BLaER1 (cell line): Measurements from ENCODE around the gene OCLN.
"Not testable (repeated sequence)": the region's sequence is repeated elsewhere in the genome, so short reads cannot be mapped to it uniquely, and the experiment has no call there.

Experiments used
- H3K27ac ChIP-seq: shearing (Covaris generic); formaldehyde crosslinking; 2 replicates; pipeline ENCODE4 v1.8.1; 2022
- H3K27me3 ChIP-seq: shearing (Covaris generic); formaldehyde crosslinking; 2 replicates; pipeline ENCODE4 v1.8.1; 2022
- H3K36me3 ChIP-seq: shearing (Covaris generic); formaldehyde crosslinking; 2 replicates; pipeline ENCODE4 v1.8.1; 2022
- H3K4me1 ChIP-seq: shearing (Covaris generic); formaldehyde crosslinking; 2 replicates; pipeline ENCODE4 v1.8.1; 2022
- H3K4me2 ChIP-seq: shearing (Covaris generic); formaldehyde crosslinking; 2 replicates; pipeline ENCODE4 v1.8.1; 2022
- H3K4me3 ChIP-seq: shearing (Covaris generic); formaldehyde crosslinking; 2 replicates; pipeline ENCODE4 v1.8.1; 2022
- H3K9ac ChIP-seq: shearing (Covaris generic); formaldehyde crosslinking; 2 replicates; pipeline ENCODE4 v1.8.1; 2022
- H3K9me3 ChIP-seq: shearing (Covaris generic); formaldehyde crosslinking; 2 replicates; pipeline ENCODE4 v1.8.1; 2022
- H4K20me1 ChIP-seq: shearing (Covaris generic); formaldehyde crosslinking; 2 replicates; pipeline ENCODE4 v1.8.1; 2022

OCLN gene

GRCh38 chr5:69566172-69566571, 73.6 kb downstream of the OCLN start:
- H3K9ac ChIP-seq, H3K4me2 ChIP-seq, H3K36me3 ChIP-seq, H3K27ac ChIP-seq, H3K27me3 ChIP-seq, H3K4me3 ChIP-seq, H3K4me1 ChIP-seq, H3K9me3 ChIP-seq, H4K20me1 ChIP-seq: not testable (repeated sequence)

- not testable (repeated sequence) for H3K27ac ChIP-seq, H3K9me3 ChIP-seq, H3K4me3 ChIP-seq
These were observed 75.5 kb downstream of the OCLN start for GRCh38 chr5:69568072-69568471.

GRCh38 chr5:69583356-69583755, 90.8 kb downstream of the OCLN start:
- not testable (repeated sequence) for H3K27me3 ChIP-seq, H3K9ac ChIP-seq, H3K4me1 ChIP-seq, H4K20me1 ChIP-seq, H3K4me3 ChIP-seq, H3K4me2 ChIP-seq, H3K9me3 ChIP-seq, H3K27ac ChIP-seq, H3K36me3 ChIP-seq

More at GRCh38 chr5:69568072-69568471, 75.5 kb downstream of the OCLN start:
- not testable (repeated sequence) for H3K4me1 ChIP-seq, H3K36me3 ChIP-seq, H3K9ac ChIP-seq, H3K27me3 ChIP-seq, H4K20me1 ChIP-seq, H3K4me2 ChIP-seq

GRCh38 chr5:69596114-69596840, 103.7 kb downstream of the OCLN start:
- H3K4me1 ChIP-seq, H3K36me3 ChIP-seq, H3K9ac ChIP-seq, H4K20me1 ChIP-seq, H3K4me2 ChIP-seq, H3K9me3 ChIP-seq, H3K27me3 ChIP-seq, H3K4me3 ChIP-seq, H3K27ac ChIP-seq: not testable (repeated sequence)

- not testable (repeated sequence) for H3K9me3 ChIP-seq, H3K4me2 ChIP-seq, H3K4me1 ChIP-seq
These were observed 109.4 kb downstream of the OCLN start for GRCh38 chr5:69601947-69602346.

GRCh38 chr5:69606839-69607238, 114.2 kb downstream of the OCLN start:
- H3K36me3 ChIP-seq, H3K27me3 ChIP-seq, H3K4me1 ChIP-seq, H3K9me3 ChIP-seq, H4K20me1 ChIP-seq, H3K4me3 ChIP-seq, H3K4me2 ChIP-seq, H3K27ac ChIP-seq, H3K9ac ChIP-seq: not testable (repeated sequence)

More at GRCh38 chr5:69601947-69602346, 109.4 kb downstream of the OCLN start:
- not testable (repeated sequence) for H3K27ac ChIP-seq, H4K20me1 ChIP-seq, H3K27me3 ChIP-seq, H3K36me3 ChIP-seq, H3K4me3 ChIP-seq, H3K9ac ChIP-seq
